Panc1 (cell line): ENCODE data around the gene PPP1R3E. TPM values are rescaled to one million over a fixed set of nuclear protein-coding genes. Genes with fewer than 3 reads are reported as not detected.
"Not testable (repeated sequence)": the region's sequence is repeated elsewhere in the genome, so short reads cannot be mapped to it uniquely, and the experiment has no call there.

ENCODE experiments used
- ATAC-seq: fragments of 200-7000 bp; cut with Tn5 transposase; 2 replicates; pipeline ENCODE4 v1.9.1; 2020; ENCODE audit warnings: mild to moderate bottlenecking, moderate library complexity
- BruUV-seq: library from RNA; stranded (reverse); fragments of 400-500 nt; replicated peaks from 2 replicates; lab custom pipeline; 2021; lab: Mats Ljungman, UMichigan
- CTCF ChIA-PET: fragments of 300-600 bp; sonication (Branson Sonifier 250); formaldehyde crosslinking; loops from one replicate; lab custom pipeline; 2022; ENCODE audit warnings: antibody characterized with exemption; lab: Charles Lee
- POLR2A ChIA-PET: fragments of 300-600 bp; sonication (Branson Sonifier 250); formaldehyde crosslinking; loops from one replicate; lab custom pipeline; 2022; ENCODE audit warnings: antibody characterized with exemption; lab: Charles Lee
- DNase-seq: peaks from one replicate; pipeline ENCODE4 v3.0.0-alpha.2; 2010; ENCODE audit warnings: low read depth, low spot score
- H3K27ac ChIP-seq: 2 replicates; pipeline ENCODE4 v1.5.1; 2011; ENCODE audit warnings: mild to moderate bottlenecking, low read length, inconsistent platforms
- H3K27me3 ChIP-seq: fragments of 200-500 bp; sonication (Bioruptor generic); 2 replicates; pipeline ENCODE4 v1.6.0; 2014; ENCODE audit warnings: low read length, inconsistent platforms; ENCODE audit not compliant: control insufficient read depth, insufficient read depth
- H3K36me3 ChIP-seq: fragments of 200-500 bp; sonication (Bioruptor generic); 2 replicates; pipeline ENCODE4 v1.5.1; 2014; ENCODE audit warnings: inconsistent platforms, mild to moderate bottlenecking, low read length, moderate library complexity; ENCODE audit not compliant: control insufficient read depth, insufficient read depth
- H3K4me1 ChIP-seq: 2 replicates; pipeline ENCODE4 v1.5.1; 2011; ENCODE audit warnings: inconsistent platforms, mild to moderate bottlenecking, low read length, moderate library complexity; ENCODE audit not compliant: control insufficient read depth, insufficient read depth
- H3K4me3 ChIP-seq, 2 experiments: 2 replicates each; pipeline ENCODE4 v1.5.1; 2011 to 2012; ENCODE audit warnings: low read depth in 2 of 2, low read length in 2 of 2, mild to moderate bottlenecking in 2 of 2, inconsistent platforms in 1 of 2, moderate library complexity in 1 of 2
- H3K9me3 ChIP-seq: fragments of 200-500 bp; sonication (Bioruptor generic); 2 replicates; pipeline ENCODE4 v1.5.1; 2014; ENCODE audit warnings: low read depth, mild to moderate bottlenecking, inconsistent platforms, low read length, moderate library complexity; ENCODE audit not compliant: control insufficient read depth, insufficient read depth
- CTCF ChIP-seq: fragments of 450-650 bp; IDR thresholded peaks from 2 replicates; pipeline ENCODE4 v1.5.1; 2017; ENCODE audit warnings: mild to moderate bottlenecking
- POLR2AphosphoS5 ChIP-seq: IDR thresholded peaks from 2 replicates; pipeline ENCODE4 v1.6.1; 2012; ENCODE audit warnings: mild to moderate bottlenecking, low read depth, low read length, moderate library complexity
- REST ChIP-seq, 2 experiments: IDR thresholded peaks; 2 replicates each; pipeline ENCODE4 v1.6.1; 2011 to 2012; ENCODE audit warnings: low read depth in 2 of 2, control low read depth in 1 of 2, low read length in 1 of 2, mild to moderate bottlenecking in 1 of 2, moderate library complexity in 1 of 2; ENCODE audit not compliant: insufficient read depth in 1 of 2
- SIN3A ChIP-seq: IDR thresholded peaks from 2 replicates; pipeline ENCODE4 v1.6.1; 2012; ENCODE audit warnings: low read depth, mild to moderate bottlenecking, low read length, moderate library complexity, borderline replicate concordance; ENCODE audit not compliant: insufficient read depth
- TCF7L2 ChIP-seq: IDR thresholded peaks from 2 replicates; pipeline ENCODE4 v1.6.1; 2011; ENCODE audit warnings: mild to moderate bottlenecking, low read depth, low read length, inconsistent platforms
- in situ Hi-C: cut with HindIII; loops from 2 replicates; pipeline ENCODE4 v1.10.0; 2016; ENCODE audit warnings: low sequenced_read_pairs, low pct_unique_long_range_greater_than_20kb
- intact Hi-C: fragments of 100-400 bp; cut with micrococcal nuclease; formaldehyde crosslinking; loops from one replicate; pipeline ENCODE4 v1.10.0; 2022; ENCODE audit not compliant: unreplicated experiment
- total RNA-seq: library from RNA; stranded (reverse); gene quantifications from one replicate; pipeline ENCODE4 v1.2.1, GENCODE V29; 2021; ENCODE audit not compliant: unreplicated experiment

The PPP1R3E gene
- total RNA-seq, 1 experiment from 2014 or later, result 8.8 TPM

- no peak for TF ChIP-seq REST (IDR thresholded peaks at IDR 0.05; ENCODE audit: insufficient read depth in 1 of 2, low read depth in 2 of 2, low read length in 1 of 2)
- no peak for TF ChIP-seq SIN3A
- TF ChIP-seq CTCF, result no peak
- TF ChIP-seq TCF7L2, result no peak
- TF ChIP-seq POLR2AphosphoS5, result peak; percentile 7; the same call in 1 of the 2 replicates
- Histone ChIP-seq H3K4me1 (peaks cover 7% of the 10 kb centered on the region), H3K36me3 (peaks cover 21% of the 10 kb centered on the region), H3K27me3 (no peaks in the 10 kb centered on the region), H3K9me3 (no peaks in the 10 kb centered on the region), H3K27ac (no peak overlapping the region), H3K4me3 (no peak overlapping the region)
- ATAC-seq (no peak), DNase-seq (no peak)
- BruUV-seq, result no TSS peak
- ChIA-PET CTCF (interaction anchor here (1.2 to 1.3 kb wide), 2 partner anchors 18 to 53 kb away, joined by 3 to 8 read pairs; no protein-coding TSS in a partner anchor), POLR2A (interaction anchor here (0.5 kb wide), 1 partner anchor 65 kb away, joined by 4 read pairs; no protein-coding TSS in a partner anchor)
- intact Hi-C loops, result loop anchor here (5.0 to 10.0 kb wide), 3 partner anchors 56 to 228 kb away; partner anchors contain the start of genes THTPA and ZFHX2
- in situ Hi-C loops, result no loop called here
Measured at GRCh38 chr14:23326491-23327332, 24.1 kb upstream of the PPP1R3E start.

DNA sequence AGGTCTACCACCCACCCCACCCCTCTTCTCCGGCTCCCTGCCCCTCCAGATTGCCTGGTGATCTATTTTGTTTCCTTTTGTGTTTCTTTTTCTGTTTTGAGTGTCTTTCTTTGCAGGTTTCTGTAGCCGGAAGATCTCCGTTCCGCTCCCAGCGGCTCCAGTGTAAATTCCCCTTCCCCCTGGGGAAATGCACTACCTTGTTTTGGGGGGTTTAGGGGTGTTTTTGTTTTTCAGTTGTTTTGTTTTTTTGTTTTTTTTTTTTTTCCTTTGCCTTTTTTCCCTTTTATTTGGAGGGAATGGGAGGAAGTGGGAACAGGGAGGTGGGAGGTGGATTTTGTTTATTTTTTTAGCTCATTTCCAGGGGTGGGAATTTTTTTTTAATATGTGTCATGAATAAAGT, 23.1 kb upstream of the PPP1R3E start:
- CTCF ChIA-PET, H3K27ac ChIP-seq, ATAC-seq, in situ Hi-C loops, H3K27me3 ChIP-seq, POLR2A ChIA-PET, H3K4me1 ChIP-seq, H3K4me3 ChIP-seq, H3K9me3 ChIP-seq, BruUV-seq, DNase-seq: not testable (repeated sequence)
- H3K36me3 ChIP-seq, result peaks cover 21% of the 10 kb centered on the region
- intact Hi-C loops, result loop anchor here (5.0 to 10.0 kb wide), 3 partner anchors 57 to 229 kb away; partner anchors contain the start of genes THTPA and ZFHX2
